Tibial nerve (tissue), 4 donors: ENCODE results near the gene PAFAH1B1. TPM values are rescaled to one million over a fixed set of nuclear protein-coding genes. Genes with fewer than 3 reads are reported as not detected.
A peak's percentile ranks its signal among the peaks of the same experiment; 100 is the strongest.

Experiments used
- DNase-seq, 2 donors: peaks; one replicate each; pipeline ENCODE4 v3.0.0-alpha.2; 2019; ENCODE audit warnings: low spot score in 2 of 2
- H3K27ac ChIP-seq, 4 donors: fragments of 200-600 bp; sonication (generic) in 3 of 4; one replicate each; pipeline ENCODE4 v1.5.1; 2017 to 2019; ENCODE audit warnings: mild to moderate bottlenecking in 1 of 4
- H3K27me3 ChIP-seq, 2 donors: fragments of 200-600 bp; sonication (generic) in 1 of 2; one replicate each; pipeline versions ENCODE4 v1.5.1 to v1.6.0; 2017 to 2019
- H3K36me3 ChIP-seq, 3 donors: fragments of 200-600 bp; sonication (generic); one replicate each; pipeline ENCODE4 v1.5.1; 2018 to 2019
- H3K4me1 ChIP-seq, 4 donors: fragments of 200-600 bp; sonication (generic) in 3 of 4; one replicate each; pipeline ENCODE4 v1.5.1; 2017 to 2019
- H3K4me3 ChIP-seq, 4 donors: fragments of 200-600 bp; sonication (generic) in 3 of 4; one replicate each; pipeline ENCODE4 v1.5.1; 2017 to 2019; ENCODE audit warnings: mild to moderate bottlenecking in 1 of 4, moderate library complexity in 1 of 4
- H3K9me3 ChIP-seq, 4 donors: fragments of 200-600 bp; sonication (generic) in 3 of 4; one replicate each; pipeline ENCODE4 v1.5.1; 2017 to 2019
- CTCF ChIP-seq, 5 experiments: fragments of 200-600 bp in 3 of 5; fragments of 450-650 bp in 2 of 5; sonication (generic) in 3 of 5; IDR thresholded peaks; one replicate each; pipeline ENCODE4 v1.5.1; 2016 to 2019; ENCODE audit warnings: antibody characterized with exemption in 5 of 5, mild to moderate bottlenecking in 3 of 5, moderate library complexity in 2 of 5
- EP300 ChIP-seq, 2 donors: sonication (generic); formaldehyde crosslinking; IDR thresholded peaks; one replicate each; pipeline ENCODE4 v1.6.1; 2017; ENCODE audit warnings: antibody characterized with exemption in 2 of 2, mild to moderate bottlenecking in 1 of 2
- POLR2A ChIP-seq, 2 donors: fragments of 450-650 bp; IDR thresholded peaks; one replicate each; pipeline ENCODE4 v1.6.1; 2017; ENCODE audit warnings: antibody characterized with exemption in 2 of 2, mild to moderate bottlenecking in 2 of 2, moderate library complexity in 2 of 2
- WGBS, 2 donors: methylation state at CpG; one replicate each; pipeline ENCODE4 v1.1.5; 2018; 5-methylcytosine and 5-hydroxymethylcytosine counted together
- total RNA-seq, 4 donors: library from RNA; depleted of rRNA; stranded (reverse); fragments of >200 nt; gene quantifications; one replicate each; pipeline ENCODE4 v1.1.0, GENCODE V29; 2016

PAFAH1B1 gene
- total RNA-seq, 4 donors from 2014 or later = 105 to 185 (median 139) TPM

- 29 to 32% methylated on average over 4 of the region's 4 CpGs for WGBS, 2 donors
- H3K36me3 ChIP-seq = no peaks in the 10 kb centered on the region
Measured at GRCh38 chr17:2580151-2580550, 13.3 kb upstream of the PAFAH1B1 start.

GRCh38 chr17:2580661-2581060 is 12.8 kb upstream of the PAFAH1B1 start:
- Histone ChIP-seq H3K4me1 (peaks cover 0 to 6% (median 0%) of the 10 kb centered on the region in 4 donors), H3K4me3 (no peak overlapping the region), H3K27ac (peak overlapping the region in 2 of 4 donors; percentile 29 to 66), H3K36me3 (no peaks in the 10 kb centered on the region), H3K9me3 (peaks cover 0 to 6% (median 0%) of the 10 kb centered on the region in 4 donors), H3K27me3 (no peaks in the 10 kb centered on the region)
- TF ChIP-seq POLR2A (IDR thresholded peaks at IDR 0.05) (no peak), CTCF (IDR thresholded peaks at IDR 0.05) (no peak), EP300 (IDR thresholded peaks at IDR 0.05) (no peak)
- WGBS, 2 donors = 24 to 36% methylated on average over 5 of the region's 5 CpGs
- DNase-seq = no peak

More at GRCh38 chr17:2580151-2580550, 13.3 kb upstream of the PAFAH1B1 start:
- H3K27me3 ChIP-seq = no peaks in the 10 kb centered on the region
- peaks cover 0 to 6% (median 0%) of the 10 kb centered on the region in 4 donors for H3K4me1 ChIP-seq
- H3K27ac ChIP-seq = peak overlapping the region in 2 of 4 donors; percentile 29 to 66
- no peak for DNase-seq
- H3K4me3 ChIP-seq = no peak overlapping the region
- TF ChIP-seq POLR2A (IDR thresholded peaks at IDR 0.05) (no peak), CTCF (IDR thresholded peaks at IDR 0.05) (no peak), EP300 (IDR thresholded peaks at IDR 0.05) (no peak)
- H3K9me3 ChIP-seq = peaks cover 0 to 6% (median 0%) of the 10 kb centered on the region in 4 donors

GRCh38 chr17:2582493-2582892 is 11.0 kb upstream of the PAFAH1B1 start:
- TF ChIP-seq POLR2A (IDR thresholded peaks at IDR 0.05) = no peak
- TF ChIP-seq EP300 (IDR thresholded peaks at IDR 0.05) = no peak
- no peak for TF ChIP-seq CTCF (IDR thresholded peaks at IDR 0.05)
- Histone ChIP-seq H3K4me1 (peaks cover 0 to 6% (median 0%) of the 10 kb centered on the region in 4 donors), H3K36me3 (no peaks in the 10 kb centered on the region), H3K9me3 (peaks cover 0 to 6% (median 0%) of the 10 kb centered on the region in 4 donors), H3K27me3 (no peaks in the 10 kb centered on the region), H3K27ac (no peak overlapping the region), H3K4me3 (no peak overlapping the region)
- no peak for DNase-seq
- 95 to 98% methylated on average over 18 of the region's 18 CpGs for WGBS, 2 donors

- H3K4me3 ChIP-seq = no peak overlapping the region
- no peaks in the 10 kb centered on the region for H3K27me3 ChIP-seq
- no peak for TF ChIP-seq CTCF (IDR thresholded peaks at IDR 0.05)
- no peak for TF ChIP-seq POLR2A (IDR thresholded peaks at IDR 0.05)
- no peak for TF ChIP-seq EP300 (IDR thresholded peaks at IDR 0.05)
- WGBS, 2 donors = 90 to 95% methylated on average over 16 of the region's 16 CpGs
- peaks cover 0 to 24% (median 14%) of the 10 kb centered on the region in 4 donors for H3K4me1 ChIP-seq
- no peaks in the 10 kb centered on the region for H3K9me3 ChIP-seq
- no peak for DNase-seq
- no peaks in the 10 kb centered on the region for H3K36me3 ChIP-seq
- no peak overlapping the region for H3K27ac ChIP-seq
Measured at GRCh38 chr17:2591040-2591640, 2.3 kb upstream of the PAFAH1B1 start.

- peak overlapping the region; percentile 93 to 100 (median 99) for H3K27ac ChIP-seq
- no peaks in the 10 kb centered on the region for H3K9me3 ChIP-seq
- peaks cover 0 to 53% (median 25%) of the 10 kb centered on the region in 4 donors for H3K4me1 ChIP-seq
- peak; percentile 65 to 79 for DNase-seq
- TF ChIP-seq POLR2A (IDR thresholded peaks at IDR 0.05) (peak in 1 of 2 donors; percentile 17), EP300 (IDR thresholded peaks at IDR 0.05) (peak in 1 of 2 donors; percentile 58), CTCF (IDR thresholded peaks at IDR 0.05) (no peak)
- peak overlapping the region; percentile 87 to 100 (median 97) for H3K4me3 ChIP-seq
- no peaks in the 10 kb centered on the region for H3K36me3 ChIP-seq
- H3K27me3 ChIP-seq = no peaks in the 10 kb centered on the region
- 0 to 1% methylated on average over 26 to 34 of the region's 80 CpGs for WGBS, 2 donors
Measured at GRCh38 chr17:2593821-2594721, 617 bp downstream of the PAFAH1B1 start.
